Lung (tissue), 12 donors: ENCODE measurements around the gene POP7. TPM values are rescaled to one million over a fixed set of nuclear protein-coding genes. Genes with fewer than 3 reads are reported as not detected.

ENCODE experiments used
- ATAC-seq: fragments of 200-7000 bp; cut with Tn5 transposase; one replicate; pipeline ENCODE4 v1.9.1; 2020; ENCODE audit warnings: moderate number of reproducible peaks; ENCODE audit not compliant: insufficient read depth, low FRiP score
- DNase-seq, 3 donors: peaks; one replicate each; pipeline ENCODE4 v3.0.0-alpha.2; 2013 to 2017
- H3K27ac ChIP-seq, 2 donors: one replicate each; pipeline ENCODE4 v1.5.1; 2013; ENCODE audit warnings: mild to moderate bottlenecking in 2 of 2, moderate library complexity in 2 of 2, control low read depth in 1 of 2, inconsistent platforms in 1 of 2, low read depth in 1 of 2, low read length in 1 of 2
- H3K27me3 ChIP-seq, 3 donors: one replicate each; pipeline ENCODE4 v1.5.1; 2013; ENCODE audit warnings: low read length in 2 of 3; ENCODE audit not compliant: control insufficient read depth in 3 of 3, insufficient read depth in 3 of 3
- H3K36me3 ChIP-seq, 4 donors: one replicate each; pipeline ENCODE4 v1.5.1; 2013; ENCODE audit warnings: low read length in 4 of 4, mild to moderate bottlenecking in 1 of 4, moderate library complexity in 1 of 4; ENCODE audit not compliant: control insufficient read depth in 4 of 4, insufficient read depth in 4 of 4
- H3K4me1 ChIP-seq, 5 donors: one replicate each; pipeline ENCODE4 v1.5.1; 2013; ENCODE audit warnings: low read length in 5 of 5, mild to moderate bottlenecking in 2 of 5, moderate library complexity in 1 of 5; ENCODE audit not compliant: control insufficient read depth in 5 of 5, insufficient read depth in 5 of 5
- H3K4me3 ChIP-seq: one replicate; pipeline ENCODE4 v1.5.1; 2013; ENCODE audit warnings: mild to moderate bottlenecking, control low read depth, moderate library complexity
- H3K9ac ChIP-seq, 2 donors: one replicate each; pipeline ENCODE4 v1.5.1; 2013; ENCODE audit warnings: low read length in 2 of 2, control low read depth in 1 of 2; ENCODE audit not compliant: insufficient read depth in 1 of 2
- H3K9me3 ChIP-seq, 4 donors: one replicate each; pipeline ENCODE4 v1.5.1; 2013; ENCODE audit warnings: low read length in 3 of 4, mild to moderate bottlenecking in 1 of 4, moderate library complexity in 1 of 4; ENCODE audit not compliant: control insufficient read depth in 4 of 4, insufficient read depth in 3 of 4
- CTCF ChIP-seq: IDR thresholded peaks from 2 replicates; pipeline ENCODE4 v1.5.1; 2012; ENCODE audit warnings: mild to moderate bottlenecking; ENCODE audit errors: control extremely low read depth, extremely low read depth
- WGBS, 2 donors: extraction: QIAGEN DNeasy Blood & Tissue Kit; methylation state at CpG; one replicate each; pipeline ENCODE4 v1.1.7; 2013; 5-methylcytosine and 5-hydroxymethylcytosine counted together
- polyA plus RNA-seq, 2 donors: library from polyadenylated mRNA; stranded (reverse); fragments of 200-250 nt; gene quantifications; one replicate each; pipeline ENCODE4 v1.2.1, GENCODE V29; 2013
- total RNA-seq, 2 donors: library from RNA; depleted of rRNA in 1 of 2; stranded (reverse); fragments of >200 nt in 1 of 2; gene quantifications; one replicate each; pipeline ENCODE4 v1.2.1, GENCODE V29; 2014 to 2021
- donor health status: control.
- donor health status: control.
- donor health status: Bipolar disorder and iron deficiency.
- donor health status: healthy.
- donor health status: DM: yes; HTN: yes; CAD: no.

The POP7 gene
- total and polyA plus RNA-seq, 4 donors: 20.3 to 50.6 (median 33.3) TPM

- DNase-seq: peak in 1 of 3 donors; percentile 14
- peak overlapping the region; percentile 68 for H3K4me3 ChIP-seq
- ATAC-seq: no peak
- H3K36me3 ChIP-seq: peaks cover 0 to 4% (median 0%) of the 10 kb centered on the region in 4 donors
- no peaks in the 10 kb centered on the region for H3K27me3 ChIP-seq
- peaks cover 4 to 22% (median 11%) of the 10 kb centered on the region in 5 donors for H3K4me1 ChIP-seq
- peak overlapping the region in 1 of 2 donors; percentile 74 for H3K9ac ChIP-seq
- H3K9me3 ChIP-seq: no peaks in the 10 kb centered on the region
- TF ChIP-seq CTCF: no peak
- H3K27ac ChIP-seq: peak overlapping the region; percentile 15 to 92
- WGBS, 2 donors: 0 to 1% methylated on average over 24 to 81 of the region's 81 CpGs
Observed at GRCh38 chr7:100693312-100694097, 12.4 kb upstream of the POP7 start.

GRCh38 chr7:100694098-100694745 lies 11.7 kb upstream of the POP7 start, which contains the start of gene GIGYF1:
TSS of gene GIGYF1 (minus strand) at chr7:100694250. CDS start at chr7:100688238, 6,012 bp downstream.
- H3K27me3 ChIP-seq: no peaks in the 10 kb centered on the region
- peak within 1 kb of the TSS in 1 of 2 donors; percentile 74 for H3K9ac ChIP-seq
- peaks cover 0 to 2% (median 0%) of the 10 kb centered on the region in 4 donors for H3K36me3 ChIP-seq
- H3K4me1 ChIP-seq: peaks cover 4 to 22% (median 11%) of the 10 kb centered on the region in 5 donors
- peak within 1 kb of the TSS; percentile 59 to 92 for H3K27ac ChIP-seq
- 1% methylated on average over 13 to 77 of the region's 102 CpGs for WGBS, 2 donors
- no peak for ATAC-seq
- H3K4me3 ChIP-seq: peak within 1 kb of the TSS; percentile 68
- H3K9me3 ChIP-seq: no peaks in the 10 kb centered on the region
- TF ChIP-seq CTCF: no peak
- DNase-seq: peak; percentile 67 to 79 (median 78)

- 79 to 87% methylated on average over 6 of the region's 6 CpGs for WGBS, 2 donors
- no peaks in the 10 kb centered on the region for H3K27me3 ChIP-seq
- no peak overlapping the region for H3K27ac ChIP-seq
- H3K4me1 ChIP-seq: peaks cover 4 to 21% (median 8%) of the 10 kb centered on the region in 5 donors
- no peak for TF ChIP-seq CTCF
- peaks cover 0 to under 1% (median 0%) of the 10 kb centered on the region in 4 donors for H3K36me3 ChIP-seq
- no peak overlapping the region for H3K4me3 ChIP-seq
- no peak for ATAC-seq
- no peak for DNase-seq
- no peak overlapping the region for H3K9ac ChIP-seq
- H3K9me3 ChIP-seq: no peaks in the 10 kb centered on the region
Observed at GRCh38 chr7:100696123-100696521, 9.8 kb upstream of the POP7 start.
